IPS DF 19.7 (cell line): Measurements from ENCODE around the gene TCERG1.

Experiments used
- DNase-seq: peaks from one replicate; pipeline ENCODE4 v3.0.0-alpha.2; 2013; ENCODE audit warnings: low read depth, low spot score

The TCERG1 gene

DNA sequence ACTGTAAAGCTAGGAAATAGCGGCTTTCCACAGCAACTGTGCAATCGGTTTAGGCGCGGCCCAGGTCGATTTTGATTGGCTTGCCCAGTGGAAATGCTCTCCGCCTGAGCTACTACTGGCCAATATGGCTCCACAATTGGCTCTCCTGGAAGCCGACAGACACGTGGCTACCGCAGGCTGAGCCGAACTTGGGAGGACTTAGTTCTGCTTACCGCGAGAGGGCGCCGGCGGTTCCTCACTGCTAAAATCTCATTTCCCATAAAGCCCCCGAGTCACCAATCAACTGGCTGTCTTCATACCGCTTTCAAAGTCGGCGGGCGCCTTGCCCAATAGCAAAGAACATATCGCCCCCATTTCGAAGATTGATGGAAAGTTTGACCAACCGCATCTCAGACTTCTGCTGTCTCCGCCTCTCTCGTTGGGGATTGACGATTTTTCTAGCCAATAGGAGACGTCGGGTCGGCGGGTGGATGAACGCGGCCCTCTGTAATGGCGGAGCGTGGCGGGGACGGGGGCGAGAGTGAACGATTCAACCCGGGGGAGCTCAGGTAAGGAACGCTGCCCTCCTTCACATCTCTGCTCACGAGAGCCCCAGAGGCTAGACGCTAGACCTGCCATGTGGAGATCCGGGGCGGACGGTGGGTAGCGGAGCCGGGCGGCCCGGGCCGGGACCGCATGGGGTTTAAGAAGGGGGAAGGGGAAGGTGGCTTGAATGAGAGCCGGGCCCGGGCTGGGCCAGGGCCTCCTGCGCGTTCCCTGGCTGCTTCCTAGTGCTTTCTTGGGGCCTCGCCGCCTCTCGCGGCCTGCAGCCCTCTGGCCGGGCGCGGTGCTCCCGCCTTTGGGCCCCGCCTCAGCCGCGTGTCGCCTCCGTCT, at the start of gene TCERG1:
TCERG1 (plus strand) TSS at position 473 of the 873 bp plus-strand sequence; CDS start at position 490, 17 bp downstream.
- DNase-seq: peak; percentile 99

GRCh38 chr5:146398826-146399225, 48.3 kb upstream of the TCERG1 start:
- no peak for DNase-seq

DNA sequence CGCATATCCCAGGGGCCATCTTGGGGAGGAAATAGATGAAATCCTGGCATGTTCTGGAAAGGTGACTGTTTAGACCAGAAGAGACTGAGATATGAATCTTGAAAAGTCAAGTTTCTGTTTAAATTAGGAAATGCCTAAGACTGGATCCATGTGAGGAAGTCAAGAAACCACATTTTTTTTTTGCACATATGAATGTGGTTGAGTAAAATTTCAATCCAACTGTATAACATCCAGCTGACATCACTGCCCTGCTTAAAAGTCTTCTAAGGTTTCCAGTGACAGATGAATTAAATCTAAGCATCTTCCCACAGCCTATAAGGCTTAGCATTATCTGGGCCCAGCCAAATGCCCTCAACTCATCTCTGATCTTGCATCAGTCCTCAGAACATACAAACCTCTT, 47.7 kb upstream of the TCERG1 start:
- no peak for DNase-seq

DNA sequence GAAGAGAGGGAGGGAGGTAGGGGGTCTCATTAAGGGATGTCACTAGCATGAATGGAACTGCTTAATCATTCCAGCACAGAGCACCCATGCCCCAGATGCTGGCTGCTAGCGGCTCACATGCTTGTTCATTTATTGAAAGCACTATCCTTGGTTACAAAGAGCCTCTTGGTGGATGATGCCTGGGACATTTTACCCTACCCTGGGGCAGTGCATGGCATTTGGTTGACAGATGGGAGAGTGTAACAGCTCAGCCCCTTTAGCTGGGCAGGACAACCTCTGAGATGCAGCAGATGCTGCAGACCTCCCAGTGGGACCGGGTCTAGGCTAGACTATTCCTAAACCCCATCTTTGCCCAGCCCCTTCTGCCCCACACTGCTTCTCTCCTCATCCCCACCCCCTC, 46.9 kb upstream of the TCERG1 start:
- DNase-seq: no peak

DNA sequence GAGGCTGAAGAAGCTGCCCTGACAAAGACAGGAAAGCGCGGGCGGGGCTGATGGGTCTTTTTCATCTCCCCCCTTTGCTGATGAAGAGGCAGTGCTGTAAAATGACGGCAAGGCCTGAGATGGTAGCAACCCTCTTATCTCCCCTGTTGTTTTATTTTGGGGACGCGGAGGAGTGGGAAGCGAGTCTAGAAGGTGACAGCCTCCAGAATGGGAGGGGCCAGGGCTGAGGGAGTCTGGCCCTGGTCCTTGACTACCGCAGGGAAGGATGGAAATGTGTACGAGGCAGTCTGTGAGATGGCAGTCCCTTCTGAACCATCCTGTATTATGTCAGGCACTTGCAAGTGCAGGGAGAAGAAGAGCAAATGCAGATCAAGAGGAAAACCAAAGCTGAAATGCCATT, 46.1 kb upstream of the TCERG1 start:
- DNase-seq: no peak

GRCh38 chr5:146402949-146403348, 44.2 kb upstream of the TCERG1 start:
- no peak for DNase-seq

- DNase-seq: no peak
Measured at GRCh38 chr5:146409054-146409671, 38.0 kb upstream of the TCERG1 start.

DNA sequence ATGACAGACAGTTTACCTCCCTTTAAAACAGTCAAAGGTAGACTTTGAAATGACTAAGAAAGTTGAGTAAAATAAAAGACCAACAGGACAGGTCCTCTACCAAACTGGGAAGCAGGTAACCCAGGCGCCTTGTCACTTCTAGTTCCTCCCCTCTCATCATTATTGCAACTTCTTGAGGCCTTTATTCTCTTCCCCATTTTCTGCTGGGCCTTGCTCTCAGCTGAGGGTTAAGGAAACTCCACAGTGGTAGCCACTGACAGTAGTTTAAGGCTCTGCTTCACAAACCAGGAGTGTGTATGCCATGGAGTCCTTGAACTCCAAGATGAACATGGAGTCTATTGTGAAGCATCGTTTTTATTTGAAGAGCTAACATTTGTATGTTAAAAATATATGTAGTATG, 36.9 kb upstream of the TCERG1 start:
- DNase-seq: no peak

DNA sequence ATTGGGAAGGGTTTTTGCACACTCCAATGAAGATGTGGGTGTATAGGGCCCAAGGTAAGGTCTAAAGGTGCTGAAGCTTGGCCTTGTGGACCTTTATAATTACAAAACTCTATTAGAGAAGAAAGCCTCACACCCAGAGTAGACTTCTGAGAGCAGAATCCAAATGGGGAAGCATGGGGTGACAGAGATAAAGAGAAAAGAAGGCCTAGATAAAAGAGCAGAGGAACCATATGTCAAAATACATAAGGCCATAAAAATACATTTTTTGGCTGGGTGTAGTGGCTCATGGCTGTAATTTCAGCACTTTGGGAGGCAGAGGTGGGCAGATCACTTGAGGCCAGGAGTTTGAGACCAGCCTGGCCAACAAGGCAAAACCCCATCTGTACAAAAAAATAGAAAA, 27.4 kb upstream of the TCERG1 start:
- DNase-seq: no peak

GRCh38 chr5:146425023-146425422, 22.1 kb upstream of the TCERG1 start:
- DNase-seq: peak; percentile 7

DNA sequence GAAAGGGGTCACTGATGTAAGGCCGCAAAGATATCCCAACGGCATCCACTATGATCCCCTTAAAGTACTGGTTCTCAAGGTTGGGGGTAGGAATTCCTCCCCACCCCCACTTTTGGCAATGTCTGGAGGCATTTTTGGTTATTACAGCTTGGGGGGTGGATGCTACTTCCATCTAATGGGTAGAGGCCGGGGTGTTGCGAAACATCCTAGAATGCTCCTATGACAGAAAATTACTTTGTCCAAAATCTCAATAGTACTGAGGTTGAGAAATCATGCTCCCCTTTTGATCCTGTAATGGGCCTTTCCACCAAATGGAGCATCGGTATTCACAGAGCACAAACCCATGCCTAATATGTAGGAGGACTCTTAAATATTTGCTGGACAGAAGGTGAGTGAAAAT, 20.8 kb upstream of the TCERG1 start:
- DNase-seq: no peak

DNA sequence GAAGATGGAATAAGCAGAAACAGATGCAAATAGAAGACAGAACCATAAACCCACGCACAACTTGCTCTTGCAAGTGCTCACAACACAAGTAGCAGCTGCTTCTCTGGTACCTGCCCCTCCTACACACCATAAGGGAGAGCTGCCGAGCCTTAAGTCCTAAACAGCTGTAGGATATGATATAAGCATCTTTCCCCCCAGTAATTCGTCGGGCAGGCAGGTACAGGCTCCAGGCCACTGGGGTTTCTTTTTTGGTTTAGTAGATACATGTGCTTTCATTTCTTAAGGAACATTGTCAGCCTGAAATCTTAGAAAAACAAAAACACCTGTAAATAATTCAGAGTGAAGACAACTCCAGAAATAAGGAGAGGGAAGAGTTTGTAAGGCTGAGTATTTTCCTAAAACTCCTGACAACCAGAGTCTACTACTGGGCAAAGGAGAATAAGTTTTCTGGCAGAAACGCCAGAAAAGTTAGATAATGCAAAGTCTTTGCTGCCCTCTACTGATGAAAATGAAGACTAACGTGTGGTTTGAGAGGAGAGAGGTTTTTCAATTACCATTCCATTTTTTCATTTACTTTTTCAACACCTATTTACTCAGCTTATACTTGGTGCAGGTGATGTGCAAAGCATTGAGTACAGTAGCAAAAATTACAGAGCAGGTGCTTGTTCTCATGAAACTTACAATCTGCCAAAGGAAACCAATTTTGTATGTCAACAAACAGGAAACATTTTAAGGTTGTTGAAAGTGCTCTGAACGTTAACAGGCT, 20.1 kb upstream of the TCERG1 start:
- no peak for DNase-seq

- no peak for DNase-seq
Measured at GRCh38 chr5:146427619-146427997, 19.5 kb upstream of the TCERG1 start.

- no peak for DNase-seq
Measured at GRCh38 chr5:146428658-146429057, 18.5 kb upstream of the TCERG1 start.

DNA sequence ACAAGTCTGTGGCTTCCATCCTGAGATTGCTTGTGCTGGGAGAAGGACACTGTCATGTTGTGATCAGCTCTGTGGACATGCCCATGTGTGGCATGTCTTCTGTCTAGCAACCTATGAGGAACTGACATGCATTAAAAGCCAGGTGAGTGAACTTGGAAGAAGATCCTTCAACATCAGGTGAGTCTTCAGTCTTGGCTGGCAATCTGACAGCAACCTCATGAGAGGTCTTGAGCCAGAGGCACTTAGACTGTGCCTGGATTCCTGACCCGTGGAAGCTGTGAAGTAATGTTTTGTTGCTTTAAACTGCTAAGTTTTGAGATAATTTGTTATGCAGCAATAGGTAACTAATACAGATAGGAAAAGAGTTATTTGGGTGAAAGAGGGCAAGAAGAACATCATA, 6.8 kb upstream of the TCERG1 start:
- no peak for DNase-seq

- DNase-seq: no peak
Measured at GRCh38 chr5:146440870-146441495, 6.2 kb upstream of the TCERG1 start.

GRCh38 chr5:146441896-146442295, 5.2 kb upstream of the TCERG1 start:
- no peak for DNase-seq

DNA sequence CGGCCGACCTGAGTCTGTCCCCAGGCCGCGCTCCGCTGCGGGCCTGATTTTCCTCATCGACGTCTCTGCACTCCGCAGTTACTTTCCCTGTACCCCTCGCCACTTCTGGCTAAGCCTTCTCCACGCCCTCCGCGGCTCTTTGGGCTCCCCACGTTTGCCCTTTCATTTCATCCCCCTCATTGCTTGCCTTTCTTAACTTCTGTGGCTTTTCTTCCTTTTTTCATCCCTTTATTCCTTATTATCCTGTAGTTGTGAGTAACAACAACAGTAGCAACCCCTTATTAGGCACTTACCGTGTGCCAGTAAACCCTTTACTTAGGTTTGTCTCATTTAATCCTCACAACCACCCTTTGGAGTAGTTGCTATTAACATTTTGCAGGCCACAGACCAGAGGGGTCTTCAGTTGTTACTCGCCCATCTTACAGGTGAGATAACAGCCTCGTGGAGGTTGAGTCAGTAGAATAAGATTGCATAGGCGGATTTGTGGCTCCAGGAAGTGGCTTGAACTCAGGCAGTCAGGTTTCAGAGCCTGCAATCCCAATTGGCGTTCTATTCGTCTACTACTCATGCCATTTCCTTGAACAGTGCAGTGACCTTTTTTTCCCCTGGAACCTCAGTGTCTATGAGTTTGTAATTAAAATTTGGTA, 724 bp downstream of the TCERG1 start:
- DNase-seq: no peak

- no peak for DNase-seq
Measured at GRCh38 chr5:146448783-146449519, 1.8 kb downstream of the TCERG1 start.

GRCh38 chr5:146450002-146450401, 2.9 kb downstream of the TCERG1 start:
- DNase-seq: no peak

GRCh38 chr5:146451411-146451810, 4.3 kb downstream of the TCERG1 start:
- no peak for DNase-seq
